HuH-7 (cell line): ENCODE measurements around the gene VAV2.

Experiments
- DNase-seq: peaks from one replicate; pipeline ENCODE4 v3.0.0; 2011; ENCODE audit warnings: low spot score

Gene VAV2

DNA sequence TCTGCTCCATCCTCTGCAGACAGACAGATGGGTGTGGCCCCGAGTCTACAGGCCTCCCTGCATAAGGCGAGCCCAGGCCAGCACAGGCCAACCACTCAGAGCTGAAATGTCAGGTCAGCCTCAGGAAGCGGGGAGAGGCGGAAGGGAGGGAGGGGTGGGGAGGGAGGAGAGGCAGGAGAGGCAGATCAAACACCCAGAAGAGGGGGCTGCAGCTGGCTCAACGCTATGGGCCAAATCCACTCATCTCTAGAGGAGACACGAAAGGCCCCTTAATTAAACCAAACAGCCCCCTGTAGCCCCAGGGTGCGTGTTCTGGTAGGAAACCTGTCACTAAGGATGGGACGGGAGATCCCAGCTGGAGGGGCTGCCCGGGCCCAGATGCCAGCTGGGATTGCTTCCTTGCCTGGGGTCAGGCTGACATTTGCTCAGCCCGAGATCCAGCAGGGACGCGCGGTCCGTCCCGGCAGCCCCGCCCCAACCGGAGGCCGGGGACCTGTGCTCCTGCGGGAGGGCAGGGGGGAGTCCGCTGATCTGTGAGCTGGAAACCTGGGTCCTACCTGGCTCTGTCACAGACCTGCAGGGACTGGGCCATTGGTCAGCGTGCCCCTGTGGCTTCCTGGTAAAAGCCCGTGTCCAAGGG is 156.7 kb downstream of the VAV2 start:
- no peak for DNase-seq

DNA sequence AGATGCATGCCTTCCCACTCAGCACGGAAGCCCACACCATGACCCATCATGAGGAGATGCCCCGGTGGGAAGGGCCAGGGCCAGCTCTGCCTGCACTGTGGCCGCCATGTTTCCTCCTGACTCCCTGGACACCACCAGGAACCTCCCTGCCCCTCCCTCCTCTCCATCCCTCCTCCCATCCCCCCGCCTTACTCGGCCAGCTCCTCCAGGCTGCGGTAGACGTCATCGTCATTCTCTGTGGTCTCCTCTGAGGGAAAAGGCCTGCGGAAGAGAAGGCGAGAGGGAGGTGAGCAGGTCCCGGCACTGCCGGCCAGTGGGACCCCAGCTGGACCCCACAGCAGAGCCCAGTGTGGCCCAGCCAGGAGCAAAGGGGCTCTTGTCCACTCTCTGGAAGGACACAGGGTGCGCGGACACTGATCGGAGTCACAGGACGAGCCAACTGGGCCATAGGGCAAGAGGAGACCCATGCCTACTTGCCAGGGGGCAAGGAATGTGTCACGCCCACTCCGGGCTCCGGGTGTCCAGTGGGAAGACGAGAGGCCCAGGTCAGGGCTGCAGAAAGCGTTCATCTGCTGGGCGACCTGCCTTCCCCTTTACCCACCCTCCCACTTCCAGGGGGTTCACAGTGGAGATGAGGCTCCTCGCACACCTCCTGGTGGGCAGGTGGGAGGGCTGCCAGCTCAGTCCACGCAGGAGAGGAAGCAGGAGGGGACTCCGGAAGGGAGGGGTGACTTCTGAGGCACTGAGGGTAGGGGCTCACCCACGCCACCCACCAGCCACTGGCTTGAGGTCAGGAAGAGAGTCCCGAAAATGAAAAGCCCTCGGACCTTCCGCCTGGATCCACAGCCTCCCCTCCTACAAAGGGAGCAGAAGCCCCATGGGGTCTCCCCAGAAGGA is 157.8 kb downstream of the VAV2 start:
- no peak for DNase-seq

- no peak for DNase-seq
These were observed 158.6 kb downstream of the VAV2 start for GRCh38 chr9:133833388-133834025.

DNA sequence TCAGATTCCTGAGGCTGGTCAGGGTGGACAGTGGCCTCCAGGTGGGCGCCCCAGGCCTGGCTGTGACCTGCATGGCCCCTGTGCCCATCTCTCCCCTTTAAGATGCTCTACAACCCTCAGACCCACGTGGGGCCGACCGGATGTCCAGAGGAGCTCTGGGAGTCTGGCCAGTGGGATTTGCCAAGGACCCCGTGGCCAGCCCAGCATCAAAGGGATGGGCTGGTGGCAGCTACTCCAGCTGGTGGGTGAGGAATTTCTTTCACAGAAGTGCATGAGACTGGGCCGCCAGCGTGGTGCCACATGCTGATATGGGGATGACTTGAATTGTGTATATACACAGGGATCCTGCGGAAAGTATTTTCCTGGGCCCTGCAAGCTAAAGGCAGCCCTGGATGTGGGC is 159.2 kb downstream of the VAV2 start:
- no peak for DNase-seq

DNA sequence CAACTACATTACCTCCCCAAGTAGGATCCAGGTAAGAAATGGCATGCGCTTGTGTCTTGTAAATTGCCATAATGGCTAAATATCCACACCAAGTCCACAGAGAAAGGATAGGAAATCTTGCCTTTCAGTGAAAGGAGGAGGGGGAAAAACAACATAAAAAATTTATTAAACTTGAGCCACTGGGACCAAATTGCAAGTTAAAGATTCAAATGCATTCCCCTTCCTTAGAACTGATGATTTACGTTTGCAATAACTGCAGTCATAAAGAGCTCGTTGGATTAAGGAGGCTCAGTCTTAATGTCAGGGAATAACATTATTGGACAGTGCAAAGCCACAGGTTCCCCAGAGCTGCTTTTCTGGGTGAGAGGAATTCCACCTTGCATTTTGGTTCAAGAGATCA is 161.4 kb downstream of the VAV2 start:
- DNase-seq: no peak

GRCh38 chr9:133830310-133830709 is 161.8 kb downstream of the VAV2 start:
- DNase-seq: no peak

GRCh38 chr9:133828338-133828997 is 163.7 kb downstream of the VAV2 start:
- no peak for DNase-seq

GRCh38 chr9:133826289-133827085 is 165.6 kb downstream of the VAV2 start:
- no peak for DNase-seq

GRCh38 chr9:133825555-133826218 is 166.4 kb downstream of the VAV2 start:
- DNase-seq: no peak

DNA sequence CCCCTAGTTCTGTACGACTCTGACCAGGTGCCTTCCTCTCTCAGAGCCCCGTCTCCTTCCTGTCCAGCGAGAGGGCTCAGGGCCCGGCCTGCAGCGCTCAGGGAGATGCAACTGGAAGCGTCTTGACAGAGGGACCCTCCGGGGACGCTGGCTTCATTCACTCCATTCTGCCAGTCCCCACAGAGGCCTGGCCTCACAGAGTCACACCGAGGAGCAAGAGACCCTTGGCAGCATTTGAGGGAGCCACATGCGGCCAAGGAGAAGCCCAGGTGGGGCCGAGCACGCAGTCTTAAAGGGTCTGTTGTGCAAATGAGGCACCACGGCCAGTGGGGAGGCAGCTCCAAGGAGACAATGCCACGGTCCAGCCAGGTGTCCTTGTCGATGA is 167.3 kb downstream of the VAV2 start:
- DNase-seq: no peak

DNA sequence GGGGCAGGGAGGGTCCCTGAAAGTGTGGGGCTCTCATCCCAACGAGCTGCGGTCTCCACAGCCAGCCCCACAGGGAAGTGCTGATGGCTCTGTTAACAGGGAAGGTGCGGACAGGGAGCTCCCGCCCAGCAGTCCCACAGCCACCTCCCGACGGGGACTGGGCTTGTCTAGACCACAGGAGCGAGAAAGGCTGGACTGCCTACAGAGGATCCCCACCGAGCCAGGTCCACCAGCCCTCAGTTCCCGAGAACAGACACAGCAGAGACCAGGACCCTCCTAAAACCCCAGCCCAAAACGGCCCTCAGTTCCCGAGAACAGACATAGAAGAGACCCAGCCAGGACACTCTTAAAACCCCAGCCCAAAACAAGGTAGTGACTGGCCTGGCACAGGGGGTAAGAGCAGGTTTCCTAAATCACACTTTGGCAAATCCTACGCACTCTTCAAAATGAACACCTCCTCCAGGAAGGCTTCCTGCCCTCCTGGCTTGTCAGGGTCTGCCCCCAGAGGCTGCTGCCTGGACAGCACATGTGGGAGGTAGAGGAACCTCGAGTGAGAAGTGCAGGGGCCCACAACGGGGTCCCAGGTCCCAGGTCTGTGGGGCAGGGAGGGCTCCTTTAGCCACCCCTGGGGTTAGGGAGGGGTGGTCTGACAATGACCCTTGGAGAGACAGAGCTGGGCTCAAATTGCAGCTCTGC is 167.9 kb downstream of the VAV2 start:
- no peak for DNase-seq

- no peak for DNase-seq
These were observed 168.7 kb downstream of the VAV2 start for GRCh38 chr9:133823189-133824105.

DNA sequence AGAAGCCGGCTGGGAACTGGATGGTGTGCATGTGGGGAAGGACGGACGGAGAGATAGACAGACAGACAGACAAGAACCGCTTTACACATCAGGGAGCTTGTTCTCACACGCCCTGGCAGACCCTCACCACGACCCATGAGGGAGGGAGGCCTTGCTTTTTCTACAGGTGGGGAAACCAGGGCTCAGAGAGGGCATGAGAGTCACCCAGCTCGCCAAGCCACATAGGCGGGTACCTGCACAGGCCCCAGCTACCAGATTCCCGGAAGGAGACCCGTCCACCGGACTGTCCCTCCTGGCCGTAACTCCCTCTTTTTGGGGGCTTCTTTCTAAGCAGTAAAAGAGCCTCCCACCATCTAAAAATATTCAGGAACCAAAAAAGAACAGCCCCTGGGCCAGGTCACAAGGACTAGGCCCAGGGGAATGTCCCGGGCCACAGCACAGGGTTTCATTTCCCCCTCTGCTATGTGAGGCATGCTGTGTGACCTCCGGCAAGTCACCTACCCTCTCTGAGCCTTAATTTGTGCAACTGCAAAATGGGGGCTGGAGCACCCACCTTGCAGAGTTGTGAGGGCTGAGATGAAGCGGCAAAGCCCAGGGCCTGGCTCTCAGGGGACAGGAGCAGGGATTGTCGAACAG is 169.6 kb downstream of the VAV2 start:
- no peak for DNase-seq

GRCh38 chr9:133821601-133822429 is 170.3 kb downstream of the VAV2 start:
- no peak for DNase-seq

DNA sequence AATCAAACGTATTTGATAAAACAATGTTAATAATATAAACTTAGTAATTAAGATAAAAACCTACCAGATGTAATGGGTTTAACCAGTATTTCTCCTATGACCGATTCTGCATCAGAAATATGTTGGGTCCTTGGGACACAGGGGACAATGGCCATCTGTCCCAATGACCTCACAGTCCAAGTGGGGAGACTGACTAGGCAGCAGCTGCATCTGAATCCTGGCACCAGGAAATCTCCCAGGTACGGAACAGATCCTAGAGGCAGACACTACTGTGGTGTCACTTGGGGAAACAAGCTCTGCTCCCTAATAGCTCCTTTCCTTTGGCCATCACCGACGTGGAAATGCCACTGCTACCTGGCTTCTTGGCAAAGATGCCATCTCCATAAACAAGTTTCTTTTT is 172.2 kb downstream of the VAV2 start:
- DNase-seq: no peak

DNA sequence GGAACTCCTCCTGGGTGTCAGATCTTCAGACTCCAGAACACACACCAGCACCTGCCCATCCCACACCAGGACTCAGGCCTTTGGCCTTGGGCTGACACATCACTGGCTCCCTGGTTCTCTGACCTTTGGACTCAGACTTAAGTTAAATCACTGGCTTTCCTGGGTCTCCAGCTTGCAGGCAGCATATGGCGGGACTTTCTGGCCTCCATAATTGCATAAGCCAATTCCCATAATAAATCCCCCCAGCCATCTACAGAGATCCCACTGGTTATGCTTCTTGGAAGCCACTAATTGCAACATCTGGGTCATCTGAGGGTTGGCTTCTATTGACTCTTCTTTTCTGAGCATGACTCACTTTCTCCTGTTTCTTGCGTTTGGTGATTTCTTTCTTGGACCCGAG is 173.7 kb downstream of the VAV2 start:
- DNase-seq: no peak

- DNase-seq: no peak
These were observed 176.3 kb downstream of the VAV2 start for GRCh38 chr9:133815781-133816180.

DNA sequence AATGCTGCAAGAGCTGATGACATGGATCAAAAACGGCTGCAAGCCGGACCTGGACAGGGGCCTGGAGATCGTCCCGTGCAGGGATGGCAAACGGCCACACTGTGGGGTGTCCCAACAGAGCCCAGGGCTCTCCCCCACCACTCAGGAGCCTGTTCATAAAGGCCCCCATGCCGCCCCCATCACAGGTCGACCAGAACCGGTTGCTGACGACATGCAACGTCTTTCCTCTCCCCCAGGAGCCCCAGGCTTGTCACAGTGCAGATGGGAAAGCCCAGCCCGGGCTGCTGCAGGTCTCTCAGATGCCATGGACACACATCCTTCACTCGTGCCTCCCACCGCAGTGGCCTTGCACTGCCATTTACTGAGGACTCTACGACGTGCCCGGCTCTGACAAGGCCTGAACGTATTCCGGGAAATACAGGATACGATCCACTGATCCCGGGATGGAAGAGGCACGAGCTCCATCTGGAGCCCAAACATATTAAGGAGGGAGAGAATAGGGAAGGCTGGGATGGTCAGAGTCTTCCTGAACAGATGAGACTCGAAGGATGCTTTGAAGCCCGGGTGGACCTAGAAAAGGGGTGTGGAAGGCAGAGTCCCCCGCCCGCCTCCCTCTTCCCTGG is 177.4 kb downstream of the VAV2 start:
- no peak for DNase-seq
